HEK293T (cell line): Measurements from ENCODE around the gene BTG4.

ENCODE experiments used
- CTCF ChIA-PET: fragments of 350-600 bp; formaldehyde crosslinking; extraction: SDS; loops from one replicate; lab custom pipeline; 2021; ENCODE audit warnings: antibody characterized with exemption, inconsistent platforms; lab: Yijun Ruan, JAX
- POLR2A ChIA-PET: fragments of 350-600 bp; formaldehyde crosslinking; extraction: SDS; loops from one replicate; lab custom pipeline; 2020; ENCODE audit warnings: antibody characterized with exemption, inconsistent platforms; lab: Yijun Ruan, JAX
- DNase-seq: peaks from one replicate; pipeline ENCODE4 v3.0.0; 2012; ENCODE audit warnings: mixed read lengths; ENCODE audit errors: extremely low spot score
- ARNT ChIP-seq: fragments of 450-650 bp; IDR thresholded peaks from 2 replicates; pipeline ENCODE4 v1.6.1; 2017; ENCODE audit warnings: mild to moderate bottlenecking
- BHLHE40 ChIP-seq: fragments of 450-650 bp; IDR thresholded peaks from 2 replicates; pipeline ENCODE4 v1.6.1; 2016; ENCODE audit warnings: mild to moderate bottlenecking, moderate library complexity, borderline replicate concordance
- CTBP1 ChIP-seq: fragments of 450-650 bp; IDR thresholded peaks from 2 replicates; pipeline ENCODE4 v1.6.1; 2016; ENCODE audit warnings: borderline replicate concordance
- ELF4 ChIP-seq: fragments of 450-650 bp; IDR thresholded peaks from 2 replicates; pipeline ENCODE4 v1.6.1; 2017; ENCODE audit warnings: antibody characterized with exemption
- FOXA1 ChIP-seq: fragments of 450-650 bp; IDR thresholded peaks from 2 replicates; pipeline ENCODE4 v1.6.1; 2016; ENCODE audit warnings: mild to moderate bottlenecking
- FOXK2 ChIP-seq: fragments of 450-650 bp; IDR thresholded peaks from 2 replicates; pipeline ENCODE4 v1.6.1; 2016; ENCODE audit warnings: mild to moderate bottlenecking
- FOXM1 ChIP-seq: fragments of 450-650 bp; IDR thresholded peaks from 2 replicates; pipeline ENCODE4 v1.6.1; 2017; ENCODE audit warnings: mild to moderate bottlenecking, borderline replicate concordance
- HDGF ChIP-seq: fragments of 450-650 bp; IDR thresholded peaks from 2 replicates; pipeline ENCODE4 v1.6.1; 2017; ENCODE audit warnings: antibody characterized with exemption, borderline replicate concordance
- L3MBTL2 ChIP-seq: fragments of 450-650 bp; conservative IDR thresholded peaks from 2 replicates; pipeline ENCODE4 v1.6.1; 2016; ENCODE audit warnings: mild to moderate bottlenecking
- LEF1 ChIP-seq: fragments of 450-650 bp; IDR thresholded peaks from 2 replicates; pipeline ENCODE4 v1.6.1; 2017; ENCODE audit warnings: mild to moderate bottlenecking, borderline replicate concordance
- NFRKB ChIP-seq: fragments of 450-650 bp; IDR thresholded peaks from 2 replicates; pipeline ENCODE4 v1.6.1; 2016; ENCODE audit warnings: mild to moderate bottlenecking, moderate library complexity
- PKNOX1 ChIP-seq: fragments of 450-650 bp; IDR thresholded peaks from 2 replicates; pipeline ENCODE4 v1.6.1; 2016
- SP1 ChIP-seq: fragments of 450-650 bp; IDR thresholded peaks from 2 replicates; pipeline ENCODE4 v1.6.1; 2017
- SUZ12 ChIP-seq: fragments of 450-650 bp; IDR thresholded peaks from 2 replicates; pipeline ENCODE4 v1.6.1; 2016; ENCODE audit warnings: mild to moderate bottlenecking
- TARDBP ChIP-seq: fragments of 450-650 bp; IDR thresholded peaks from 2 replicates; pipeline ENCODE4 v1.6.1; 2016
- ZNF384 ChIP-seq: fragments of 450-650 bp; IDR thresholded peaks from 2 replicates; pipeline ENCODE4 v1.6.1; 2016

The BTG4 gene

GRCh38 chr11:111515591-111515990 is 3.4 kb upstream of the BTG4 start:
- ChIA-PET POLR2A (no interaction called here), CTCF (no interaction called here)
- TF ChIP-seq FOXK2: no peak
- TF ChIP-seq L3MBTL2: no peak
- TF ChIP-seq CTBP1: no peak
- TF ChIP-seq LEF1: no peak
- TF ChIP-seq SP1: no peak
- no peak for TF ChIP-seq ARNT
- no peak for TF ChIP-seq TARDBP
- TF ChIP-seq SUZ12: no peak
- no peak for TF ChIP-seq FOXM1
- no peak for TF ChIP-seq FOXA1
- no peak for TF ChIP-seq ZNF384
- TF ChIP-seq HDGF: no peak
- TF ChIP-seq PKNOX1: no peak
- no peak for TF ChIP-seq ELF4
- no peak for TF ChIP-seq NFRKB
- TF ChIP-seq BHLHE40: no peak
- no peak for DNase-seq

- CTCF ChIA-PET: no interaction called here
- TF ChIP-seq SP1 (no peak), CTBP1 (no peak), ELF4 (no peak), HDGF (no peak), TARDBP (no peak)
- no peak for DNase-seq
- POLR2A ChIA-PET: no interaction called here
Observed at GRCh38 chr11:111514216-111515031, 2.2 kb upstream of the BTG4 start, which contains the start of gene HOATZ. TSS of gene HOATZ (plus strand) at chr11:111514778. CDS start at chr11:111514785, 7 bp downstream.

GRCh38 chr11:111513240-111513605 is 1.0 kb upstream of the BTG4 start:
- DNase-seq: no peak
- CTCF ChIA-PET: no interaction called here
- no peak for TF ChIP-seq SUZ12
- no peak for TF ChIP-seq FOXA1
- no peak for TF ChIP-seq ZNF384
- POLR2A ChIA-PET: no interaction called here

- POLR2A ChIA-PET: no interaction called here
- DNase-seq: no peak
- no peak for TF ChIP-seq ARNT
- TF ChIP-seq ZNF384: no peak
- TF ChIP-seq SUZ12: no peak
- TF ChIP-seq FOXM1: no peak
- no peak for TF ChIP-seq NFRKB
- TF ChIP-seq FOXA1: no peak
- no peak for TF ChIP-seq CTBP1
- TF ChIP-seq PKNOX1: no peak
- TF ChIP-seq TARDBP: no peak
- no peak for TF ChIP-seq SP1
- TF ChIP-seq BHLHE40: no peak
- no peak for TF ChIP-seq FOXK2
- no peak for TF ChIP-seq L3MBTL2
- no peak for TF ChIP-seq LEF1
- TF ChIP-seq HDGF: no peak
- TF ChIP-seq ELF4: no peak
- CTCF ChIA-PET: interaction anchor here (0.6 kb wide), 1 partner anchor 9 kb away, joined by 3 read pairs; no protein-coding TSS in a partner anchor
Observed at GRCh38 chr11:111510311-111510710, 1.9 kb downstream of the BTG4 start.

- POLR2A ChIA-PET: no interaction called here
- DNase-seq: no peak
- CTCF ChIA-PET: no interaction called here
- TF ChIP-seq LEF1: no peak
- TF ChIP-seq BHLHE40: no peak
- TF ChIP-seq ZNF384: no peak
- TF ChIP-seq ARNT: no peak
- TF ChIP-seq FOXM1: no peak
- TF ChIP-seq FOXK2: no peak
- TF ChIP-seq SUZ12: no peak
- no peak for TF ChIP-seq HDGF
- TF ChIP-seq NFRKB: no peak
- no peak for TF ChIP-seq CTBP1
- TF ChIP-seq PKNOX1: no peak
- no peak for TF ChIP-seq FOXA1
- TF ChIP-seq ELF4: no peak
- no peak for TF ChIP-seq L3MBTL2
- TF ChIP-seq SP1: no peak
- no peak for TF ChIP-seq TARDBP
Observed at GRCh38 chr11:111502611-111503010, 9.6 kb downstream of the BTG4 start.

- TF ChIP-seq SP1: no peak
- no peak for TF ChIP-seq SUZ12
- no peak for TF ChIP-seq ARNT
- no peak for TF ChIP-seq BHLHE40
- TF ChIP-seq FOXK2: no peak
- TF ChIP-seq PKNOX1: no peak
- TF ChIP-seq TARDBP: no peak
- TF ChIP-seq ZNF384: no peak
- TF ChIP-seq CTBP1: no peak
- no peak for TF ChIP-seq HDGF
- no peak for TF ChIP-seq NFRKB
- no peak for TF ChIP-seq LEF1
- TF ChIP-seq FOXA1: no peak
- no peak for TF ChIP-seq ELF4
- TF ChIP-seq FOXM1: no peak
- TF ChIP-seq L3MBTL2: no peak
- CTCF ChIA-PET: no interaction called here
- DNase-seq: no peak
- POLR2A ChIA-PET: no interaction called here
Observed at GRCh38 chr11:111500481-111500880, 11.7 kb downstream of the BTG4 start.
